K562 (cell line): ENCODE results near the gene TNFSF11. TPM values are rescaled to one million over a fixed set of nuclear protein-coding genes. Genes with fewer than 3 reads are reported as not detected.

Source experiments
- ATAC-seq: fragments of 200-7000 bp; cut with Tn5 transposase; 3 replicates; pipeline ENCODE4 v1.9.1; 2020; ENCODE audit warnings: moderate library complexity
- BruUV-seq: library from RNA; stranded (reverse); fragments of 400-500 nt; replicated peaks from 2 replicates; lab custom pipeline; 2021; lab: Mats Ljungman, UMichigan
- CTCF ChIA-PET: fragments of 300-600 bp; formaldehyde crosslinking; extraction: SDS; loops from one replicate; lab custom pipeline; 2021; ENCODE audit warnings: low intra/inter-chr PET ratio; lab: Yijun Ruan, JAX
- POLR2A ChIA-PET: fragments of 300-600, 350-650 bp; sonication (Branson Sonifier 250); formaldehyde crosslinking; extraction: SDS; loops from one replicate; lab custom pipeline; 2021; ENCODE audit warnings: antibody characterized with exemption, inconsistent platforms; lab: Yijun Ruan, JAX
- DNase-seq, 4 experiments: peaks; one replicate each; pipeline versions ENCODE4 v3.0.0 to v3.0.0-alpha.2; 2011 to 2018; ENCODE audit warnings: low spot score in 3 of 4, mixed read lengths in 3 of 4; ENCODE audit errors: extremely low read depth in 1 of 4
- FAIRE-seq: peaks from 2 replicates; lab custom pipeline; 2011; peaks lifted over from hg19 to GRCh38; lab: Jason Lieb, UNC
- H2AFZ ChIP-seq: 2 replicates; pipeline ENCODE4 v1.6.0; 2011; ENCODE audit warnings: low read depth, low read length, control low read depth, inconsistent platforms
- H3K27ac ChIP-seq: fragments of 200-600 bp; 3 replicates; pipeline ENCODE4 v1.8.0; 2011; ENCODE audit warnings: low read depth, mild to moderate bottlenecking, control low read depth, inconsistent platforms, low read length, moderate library complexity, mixed read lengths; ENCODE audit errors: extremely low read depth
- H3K27me3 ChIP-seq, 2 experiments: fragments of 300-600 bp in 1 of 2; 2 replicates in 1 of 2; 3 replicates in 1 of 2; pipeline versions ENCODE4 v1.6.0 to v1.8.0; 2011; ENCODE audit warnings: inconsistent platforms in 2 of 2, low read length in 2 of 2, mild to moderate bottlenecking in 1 of 2, mixed read lengths in 1 of 2, moderate library complexity in 1 of 2; ENCODE audit not compliant: control insufficient read depth in 2 of 2, insufficient read depth in 2 of 2
- H3K36me3 ChIP-seq: fragments of 300-600 bp; 3 replicates; pipeline ENCODE4 v1.8.0; 2011; ENCODE audit warnings: mild to moderate bottlenecking, low read length, inconsistent platforms; ENCODE audit not compliant: control insufficient read depth, insufficient read depth
- H3K4me1 ChIP-seq, 2 experiments: fragments of 200-600 bp in 1 of 2; replicated peaks in 1 of 2; 2 replicates in 1 of 2; 3 replicates in 1 of 2; pipeline versions ENCODE4 v1.5.1 to v1.8.0; 2011; ENCODE audit warnings: inconsistent platforms in 2 of 2, low read length in 2 of 2, mild to moderate bottlenecking in 1 of 2, mixed read lengths in 1 of 2, moderate library complexity in 1 of 2; ENCODE audit not compliant: control insufficient read depth in 2 of 2, insufficient read depth in 2 of 2
- H3K4me2 ChIP-seq: 2 replicates; pipeline ENCODE4 v1.6.1; 2011; ENCODE audit warnings: low read length, control low read depth, inconsistent platforms, mixed read lengths; ENCODE audit not compliant: insufficient read depth
- H3K4me3 ChIP-seq: fragments of 200-600 bp; sonication (generic), shearing (Covaris generic); 2 replicates; pipeline ENCODE4 v1.5.1; 2016; ENCODE audit warnings: control low read depth, inconsistent platforms
- H3K79me2 ChIP-seq: fragments of 200-600 bp; 3 replicates; pipeline ENCODE4 v1.8.0; 2011; ENCODE audit warnings: low read length, inconsistent platforms; ENCODE audit not compliant: control insufficient read depth, insufficient read depth
- H3K9ac ChIP-seq, 2 experiments: 2 replicates each; pipeline versions ENCODE4 v1.6.0 to v1.6.1; 2011; ENCODE audit warnings: low read depth in 2 of 2, low read length in 2 of 2, control low read depth in 1 of 2, inconsistent platforms in 1 of 2, mild to moderate bottlenecking in 1 of 2, mixed read lengths in 1 of 2; ENCODE audit not compliant: insufficient read depth in 1 of 2
- H3K9me1 ChIP-seq: one replicate; pipeline ENCODE4 v1.6.0; 2011; ENCODE audit warnings: inconsistent platforms, mild to moderate bottlenecking, low read length, moderate library complexity; ENCODE audit not compliant: control insufficient read depth, insufficient read depth
- H3K9me3 ChIP-seq: replicated peaks from 2 replicates; pipeline ENCODE4 v1.5.1; 2011; ENCODE audit warnings: low read depth, low read length, inconsistent platforms; ENCODE audit not compliant: control insufficient read depth, insufficient read depth
- H4K20me1 ChIP-seq: replicated peaks from 2 replicates; pipeline ENCODE4 v1.6.1; 2011; ENCODE audit warnings: low read length, inconsistent platforms, mixed read lengths; ENCODE audit not compliant: control insufficient read depth, insufficient read depth
- CEBPG ChIP-seq, 3 experiments: fragments of 200-800 bp in 1 of 3; sonication (Bioruptor generic) in 1 of 3; sonication (generic) in 1 of 3; formaldehyde crosslinking in 1 of 3; IDR thresholded peaks in 2 of 3; conservative IDR thresholded peaks in 1 of 3; 2 replicates each; pipeline versions ENCODE4 v1.6.1 to v1.8.0; 2016 to 2022; ENCODE audit warnings: missing compliant biosample characterization in 2 of 3, missing genetic modification characterization in 2 of 3, mild to moderate bottlenecking in 1 of 3, missing genetic modification reagents in 1 of 3
- JUND ChIP-seq, 2 experiments: IDR thresholded peaks; 2 replicates in 1 of 2; 3 replicates in 1 of 2; pipeline ENCODE4 v1.6.1; 2011; ENCODE audit warnings: borderline replicate concordance in 2 of 2, low read depth in 2 of 2, low read length in 2 of 2, improper control_type of control experiment in 1 of 2, missing biosample characterization in 1 of 2, missing genetic modification characterization in 1 of 2, missing genetic modification reagents in 1 of 2
- KAT2B ChIP-seq: IDR thresholded peaks from one replicate; pipeline ENCODE4 v1.6.1; 2012; ENCODE audit warnings: low read depth, mild to moderate bottlenecking, control low read depth, inconsistent platforms, low read length, moderate library complexity
- MECOM ChIP-seq: fragments of 250-450 bp; sonication (Bioruptor Pico); IDR thresholded peaks from 2 replicates; pipeline ENCODE4 v1.8.0; 2022; ENCODE audit warnings: inconsistent platforms
- MYNN ChIP-seq, 2 experiments: sonication (generic); formaldehyde crosslinking in 1 of 2; IDR thresholded peaks; 2 replicates each; pipeline versions ENCODE4 v1.5.0 to v1.6.1; 2016 to 2020; ENCODE audit warnings: antibody characterized with exemption in 1 of 2, missing genetic modification reagents in 1 of 2
- PTTG1 ChIP-seq: fragments of 450-650 bp; IDR thresholded peaks from 2 replicates; pipeline ENCODE4 v1.6.1; 2016; ENCODE audit warnings: low read depth, mild to moderate bottlenecking, missing genetic modification characterization, missing compliant biosample characterization
- PYGO2 ChIP-seq: fragments of 450-650 bp; IDR thresholded peaks from 2 replicates; pipeline ENCODE4 v1.6.1; 2016; ENCODE audit warnings: mild to moderate bottlenecking, missing genetic modification characterization, moderate library complexity, missing compliant biosample characterization
- RFX1 ChIP-seq: fragments of 450-650 bp; IDR thresholded peaks from 2 replicates; pipeline ENCODE4 v1.6.1; 2016; ENCODE audit warnings: mild to moderate bottlenecking, moderate library complexity
- ZNF444 ChIP-seq: fragments of 250-450 bp; sonication (Bioruptor Pico); IDR thresholded peaks from 2 replicates; pipeline ENCODE4 v1.4.0; 2020; ENCODE audit warnings: mild to moderate bottlenecking, moderate library complexity
- ZNF79 ChIP-seq: fragments of 250-450 bp; sonication (Bioruptor Pico); IDR thresholded peaks from 2 replicates; pipeline ENCODE4 v1.4.0; 2020; ENCODE audit warnings: low read depth, mild to moderate bottlenecking, moderate library complexity
- ZSCAN29 ChIP-seq: fragments of 450-650 bp; IDR thresholded peaks from 2 replicates; pipeline ENCODE4 v1.6.1; 2017
- WGBS: fragments of 100-300 bp; shearing (Covaris generic); methylation state at CpG from one replicate; pipeline ENCODE4 v1.1.6; 2016; ENCODE audit warnings: low coverage, mixed read lengths; ENCODE audit not compliant: insufficient coverage; ENCODE audit errors: missing lambda C conversion rate; 5-methylcytosine and 5-hydroxymethylcytosine counted together
- in situ Hi-C: fragments of 300-500 bp; cut with MboI; formaldehyde crosslinking; loops from 4 replicates; pipeline ENCODE4 v1.15.0; 2018; ENCODE audit warnings: inconsistent platforms, mixed read lengths
- intact Hi-C: fragments of 100-400 bp; cut with micrococcal nuclease; formaldehyde crosslinking; loops from 2 replicates; pipeline ENCODE4 v1.14.2; 2022
- polyA plus RNA-seq, 8 experiments: library from polyadenylated mRNA; depleted of rRNA in 4 of 8; stranded (reverse) in 5 of 8; unstranded in 3 of 8; fragments of >200 nt; fragmentation: Nextera tagmentation in 2 of 8; fragmentation: Illumina TruSeq in 1 of 8; extraction: Ambion mirVana in 2 of 8; extraction: Trizol in 1 of 8; gene quantifications; 2 replicates each; pipeline versions ENCODE4 v1.2.1 to v1.2.3, GENCODE V29; 2011 to 2014; ENCODE audit warnings: inconsistent platforms in 1 of 8, missing spikeins in 1 of 8
- total RNA-seq, 7 experiments: library from RNA; depleted of rRNA in 6 of 7; stranded (reverse); fragments of >200 nt in 6 of 7; fragmentation: Illumina TruSeq in 2 of 7; extraction: Trizol in 2 of 7; gene quantifications; 2 replicates each; pipeline versions ENCODE4 v1.2.1 to v1.2.3, GENCODE V29; 2011 to 2021; ENCODE audit warnings: low replicate concordance in 1 of 7
- TF ChIP-seq, protein P1 (sequence below): sonication (generic); formaldehyde crosslinking; IDR thresholded peaks from 2 replicates; pipeline ENCODE4 v1.8.0; 2022; ENCODE audit warnings: mild to moderate bottlenecking, missing genetic modification reagents
- TF ChIP-seq, protein P2 (sequence below), 3 experiments: fragments of 200-800 bp in 1 of 3; sonication (Bioruptor generic) in 1 of 3; sonication (generic) in 1 of 3; formaldehyde crosslinking in 1 of 3; IDR thresholded peaks; 2 replicates each; pipeline versions ENCODE4 v1.6.1 to v1.8.0; 2016 to 2022; ENCODE audit warnings: mild to moderate bottlenecking in 2 of 3, missing compliant biosample characterization in 2 of 3, missing genetic modification characterization in 2 of 3, missing genetic modification reagents in 1 of 3

Gene TNFSF11
- total and polyA plus RNA-seq, 9 of the 15 experiments (the other 6 are each of a cell fraction or from before 2014, with no cell fraction given) = not detected

DNA sequence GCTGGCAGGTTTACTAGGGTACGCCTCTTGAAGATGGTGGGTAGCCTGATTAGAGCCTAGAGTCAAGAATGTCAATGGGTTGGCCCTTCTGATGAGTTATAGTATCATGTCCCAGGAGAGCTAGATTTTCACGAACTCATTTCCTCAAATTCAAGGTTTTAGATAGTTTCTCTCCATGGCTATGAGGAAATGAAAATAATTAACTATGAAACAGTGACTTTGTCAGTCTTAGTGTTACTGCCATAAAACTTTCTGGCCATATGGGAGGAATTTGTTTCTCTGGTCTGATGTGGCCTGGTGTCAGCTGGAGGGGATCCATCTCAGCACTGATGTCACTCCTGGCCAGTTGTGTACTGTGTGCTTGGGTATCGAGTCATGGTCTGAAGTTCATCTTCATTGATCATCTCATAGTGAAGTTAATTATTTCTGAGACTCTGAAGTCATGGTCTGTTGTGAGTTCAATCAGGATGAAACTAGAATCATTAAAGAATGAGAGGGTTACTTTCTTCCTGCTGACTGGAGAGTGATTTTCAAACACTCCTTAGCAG lies 49.4 kb upstream of the TNFSF11 start:
- intact Hi-C loops = no loop called here
- ChIA-PET CTCF (no interaction called here), POLR2A (no interaction called here)
- H3K9me1 ChIP-seq = no peaks in the 10 kb centered on the region
- no peaks in the 10 kb centered on the region for H4K20me1 ChIP-seq
- BruUV-seq = no TSS peak
- H3K9ac ChIP-seq = no peak overlapping the region
- 0% methylated on average over 3 of the region's 3 CpGs for WGBS
- DNase-seq (no peak), ATAC-seq (no peak), FAIRE-seq (no peak)
- no peak overlapping the region for H3K4me3 ChIP-seq
- no peaks in the 10 kb centered on the region for H3K9me3 ChIP-seq
- no peaks in the 10 kb centered on the region for H3K79me2 ChIP-seq
- in situ Hi-C loops = no loop called here
- no peaks in the 10 kb centered on the region for H3K27me3 ChIP-seq
- no peak overlapping the region for H3K27ac ChIP-seq
- H2AFZ ChIP-seq = no peak overlapping the region
- no peaks in the 10 kb centered on the region for H3K36me3 ChIP-seq
- no peak for TF ChIP-seq KAT2B
- TF ChIP-seq ZNF444 (CRISPR knock-in tag) = no peak
- no peak for TF ChIP-seq CEBPG (CRISPR knock-in tag; IDR thresholded peaks at IDR 0.05)
- TF ChIP-seq CEBPG (tag; conservative IDR thresholded peaks at IDR 0.05 in 1 of 2, IDR thresholded peaks at IDR 0.05 in 1 of 2) = no peak
- TF ChIP-seq MECOM (CRISPR knock-in tag) = no peak
- no peak overlapping the region for H3K4me2 ChIP-seq
- no peaks in the 10 kb centered on the region for H3K4me1 ChIP-seq

DNA sequence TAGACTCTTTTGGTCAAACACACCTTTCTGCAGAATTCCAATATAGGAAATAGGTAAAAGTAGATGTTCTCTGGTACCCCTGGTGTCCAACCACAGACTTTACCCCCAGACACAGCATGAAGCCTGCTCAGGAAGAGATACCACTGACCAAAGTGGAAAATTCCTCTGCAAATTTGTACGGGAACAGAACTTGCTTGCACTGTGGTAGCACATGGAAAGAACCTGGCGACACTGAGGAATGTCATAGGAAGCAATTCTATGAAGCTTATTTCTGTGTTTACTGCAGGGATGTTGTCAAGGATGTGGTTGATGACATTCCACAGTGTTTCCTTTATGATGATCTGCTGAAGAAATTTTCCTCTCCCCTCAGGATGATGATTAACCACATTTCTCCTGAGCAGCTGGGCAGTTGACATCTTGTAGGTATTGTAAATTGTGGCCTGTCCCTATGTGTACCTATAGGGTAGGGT lies 48.9 kb upstream of the TNFSF11 start:
- ChIA-PET CTCF (no interaction called here), POLR2A (interaction anchor here (1.0 kb wide), 1 partner anchor 25 kb away, joined by 3 read pairs; no protein-coding TSS in a partner anchor)
- Histone ChIP-seq H4K20me1 (no peaks in the 10 kb centered on the region), H3K4me3 (no peak overlapping the region), H3K9ac (no peak overlapping the region), H3K36me3 (no peaks in the 10 kb centered on the region), H3K9me1 (no peaks in the 10 kb centered on the region), H3K9me3 (no peaks in the 10 kb centered on the region), H3K27ac (no peak overlapping the region), H2AFZ (no peak overlapping the region), H3K79me2 (no peaks in the 10 kb centered on the region), H3K27me3 (no peaks in the 10 kb centered on the region), H3K4me2 (no peak overlapping the region), H3K4me1 (no peaks in the 10 kb centered on the region)
- WGBS = 0% methylated on average over 2 of the region's 2 CpGs
- FAIRE-seq (no peak), DNase-seq (no peak), ATAC-seq (no peak)
- in situ Hi-C loops = no loop called here
- BruUV-seq = no TSS peak
- intact Hi-C loops = no loop called here
- TF ChIP-seq PTTG1 (tag) (no peak), ZSCAN29 (no peak), RFX1 (no peak), MYNN (IDR thresholded peaks at IDR 0.05) (no peak), MYNN (CRISPR knock-in tag; IDR thresholded peaks at IDR 0.05) (no peak), ZNF79 (CRISPR knock-in tag) (no peak), PYGO2 (tag) (no peak), JUND (IDR thresholded peaks at IDR 0.05; ENCODE audit: borderline replicate concordance, low read depth, low read length) (no peak), JUND (tag; IDR thresholded peaks at IDR 0.05; ENCODE audit: borderline replicate concordance, low read depth, low read length) (no peak)
- TF ChIP-seq, protein P1, sequence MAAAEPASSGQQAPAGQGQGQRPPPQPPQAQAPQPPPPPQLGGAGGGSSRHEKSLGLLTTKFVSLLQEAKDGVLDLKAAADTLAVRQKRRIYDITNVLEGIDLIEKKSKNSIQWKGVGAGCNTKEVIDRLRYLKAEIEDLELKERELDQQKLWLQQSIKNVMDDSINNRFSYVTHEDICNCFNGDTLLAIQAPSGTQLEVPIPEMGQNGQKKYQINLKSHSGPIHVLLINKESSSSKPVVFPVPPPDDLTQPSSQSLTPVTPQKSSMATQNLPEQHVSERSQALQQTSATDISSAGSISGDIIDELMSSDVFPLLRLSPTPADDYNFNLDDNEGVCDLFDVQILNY = no peak
- TF ChIP-seq, protein P2, sequence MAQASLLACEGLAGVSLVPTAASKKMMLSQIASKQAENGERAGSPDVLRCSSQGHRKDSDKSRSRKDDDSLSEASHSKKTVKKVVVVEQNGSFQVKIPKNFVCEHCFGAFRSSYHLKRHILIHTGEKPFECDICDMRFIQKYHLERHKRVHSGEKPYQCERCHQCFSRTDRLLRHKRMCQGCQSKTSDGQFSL (CRISPR knock-in tag; IDR thresholded peaks at IDR 0.05) = no peak
- TF ChIP-seq, protein P2 (tag; IDR thresholded peaks at IDR 0.05) = no peak
